ENCODE results near the gene GALNT5. TPM values are rescaled to one million over a fixed set of nuclear protein-coding genes. Genes with fewer than 3 reads are reported as not detected.

Gene GALNT5
- total RNA-seq, 2 donors from 2014 or later = not detected

DNA sequence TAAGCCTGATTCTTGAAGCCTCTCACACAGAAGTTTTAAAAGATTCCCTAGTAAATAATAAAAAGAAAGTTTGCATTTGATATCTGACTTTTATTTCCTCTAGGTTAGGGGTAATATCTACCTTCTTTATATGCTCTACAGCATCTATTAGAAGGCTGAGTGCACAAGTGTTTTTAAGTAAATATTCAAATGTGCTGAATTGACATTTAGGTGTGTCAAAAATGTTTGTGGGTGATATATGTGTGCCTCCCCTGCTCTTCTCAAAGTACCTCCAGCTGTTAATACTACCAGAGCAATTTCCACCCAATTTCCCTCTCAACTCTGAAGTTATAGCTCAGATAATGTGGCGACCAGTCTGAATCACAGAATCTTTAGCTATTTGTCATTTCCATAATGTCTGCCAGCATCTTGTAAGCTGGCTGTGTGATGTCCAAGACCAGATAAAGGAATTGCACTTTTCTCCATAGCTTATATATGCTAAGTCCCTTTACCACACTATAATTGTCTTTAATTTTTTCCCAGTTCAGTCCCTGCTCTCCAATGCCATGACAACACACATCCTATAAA is 92.5 kb downstream of the GALNT5 start:
- no peak for ATAC-seq (replicated peaks in 1 of 2)

DNA sequence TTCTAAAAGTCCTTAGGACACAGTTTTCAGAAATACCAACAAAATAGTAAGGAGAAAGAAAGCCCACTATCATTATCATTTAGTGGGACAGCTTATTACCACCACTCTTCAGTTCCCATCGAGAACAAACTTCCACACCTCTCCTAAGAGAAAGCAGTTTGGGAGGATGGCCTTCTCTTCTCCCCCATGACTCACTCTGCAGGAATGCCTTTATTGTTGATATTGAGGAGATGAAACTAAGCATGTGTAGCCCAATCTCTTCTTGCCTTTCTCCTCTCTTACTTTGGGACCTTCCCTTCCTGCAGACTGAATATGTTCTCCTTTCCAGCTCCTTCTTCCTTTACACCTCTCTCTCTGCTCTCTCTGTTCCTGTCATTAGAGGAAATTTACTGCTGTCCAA is 98.1 kb downstream of the GALNT5 start:
- no peak overlapping the region for H3K4me3 Mint-ChIP-seq
- H3K9me3 Mint-ChIP-seq = no peaks in the 10 kb centered on the region
- no peaks in the 10 kb centered on the region for H3K27me3 Mint-ChIP-seq (ENCODE audit: low read depth)
- H3K27ac Mint-ChIP-seq = no peak overlapping the region
- peaks cover 5 to 8% of the 10 kb centered on the region in 2 donors for H3K36me3 Mint-ChIP-seq (ENCODE audit: insufficient read depth in 2 of 2)
- H3K4me1 Mint-ChIP-seq (ENCODE audit: low read depth) = peaks cover 30% of the 10 kb centered on the region
- ATAC-seq (replicated peaks in 1 of 2) = no peak
- no peak for DNase-seq

More for the DNA sequence above, 92.5 kb downstream of the GALNT5 start:
- Mint-ChIP-seq H3K27me3 (ENCODE audit: low read depth) (no peaks in the 10 kb centered on the region), H3K36me3 (ENCODE audit: insufficient read depth in 2 of 2) (peaks cover 4 to 11% of the 10 kb centered on the region in 2 donors), H3K4me1 (ENCODE audit: low read depth) (peaks cover 33% of the 10 kb centered on the region), H3K27ac (no peak overlapping the region), H3K9me3 (peaks cover 0 to 4% of the 10 kb centered on the region in 2 donors), H3K4me3 (no peak overlapping the region)
- DNase-seq = no peak

GRCh38 chr2:157359628-157360027 is 102.1 kb downstream of the GALNT5 start:
- Mint-ChIP-seq H3K4me1 (ENCODE audit: low read depth) (peaks cover 38% of the 10 kb centered on the region), H3K9me3 (peaks cover 10 to 12% of the 10 kb centered on the region in 2 donors), H3K27me3 (ENCODE audit: low read depth) (no peaks in the 10 kb centered on the region), H3K4me3 (no peak overlapping the region), H3K27ac (no peak overlapping the region), H3K36me3 (ENCODE audit: insufficient read depth in 2 of 2) (peaks cover 18 to 32% of the 10 kb centered on the region in 2 donors)
- DNase-seq = no peak
- no peak for ATAC-seq (replicated peaks in 1 of 2)

DNA sequence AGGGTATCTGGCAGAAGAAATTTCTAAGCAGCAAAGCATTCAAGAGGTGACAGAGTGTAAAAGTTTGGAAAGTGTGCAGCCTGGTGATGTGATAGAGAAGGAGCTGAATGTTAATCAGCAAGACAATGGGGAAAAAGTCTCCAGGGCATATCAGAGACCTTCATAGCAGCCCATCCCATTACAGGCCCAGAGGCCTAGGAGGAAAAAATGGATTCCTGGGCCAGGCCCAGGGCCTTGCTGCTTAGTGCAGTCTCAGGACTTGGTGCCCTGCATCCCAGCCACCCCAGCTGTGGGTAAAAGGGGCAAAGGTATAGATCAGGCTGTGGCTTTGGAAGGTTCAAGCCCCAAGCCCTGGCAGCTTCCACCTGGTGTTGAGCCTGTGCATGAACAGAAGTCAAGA is 104.0 kb downstream of the GALNT5 start:
- Mint-ChIP-seq H3K36me3 (ENCODE audit: insufficient read depth in 2 of 2) (peaks cover 18 to 34% of the 10 kb centered on the region in 2 donors), H3K9me3 (peaks cover 10 to 12% of the 10 kb centered on the region in 2 donors), H3K4me1 (ENCODE audit: low read depth) (peaks cover 38% of the 10 kb centered on the region), H3K27ac (no peak overlapping the region), H3K4me3 (no peak overlapping the region), H3K27me3 (ENCODE audit: low read depth) (no peaks in the 10 kb centered on the region)
- DNase-seq (no peak), ATAC-seq (replicated peaks in 1 of 2) (no peak)

- DNase-seq = no peak
- Mint-ChIP-seq H3K4me3 (no peak overlapping the region), H3K27me3 (ENCODE audit: low read depth) (no peaks in the 10 kb centered on the region), H3K27ac (no peak overlapping the region), H3K4me1 (ENCODE audit: low read depth) (peaks cover 37% of the 10 kb centered on the region), H3K9me3 (peaks cover 10 to 12% of the 10 kb centered on the region in 2 donors), H3K36me3 (ENCODE audit: insufficient read depth in 2 of 2) (peaks cover 18 to 34% of the 10 kb centered on the region in 2 donors)
- ATAC-seq (replicated peaks in 1 of 2) = no peak
Observed at GRCh38 chr2:157362627-157363026, 105.1 kb downstream of the GALNT5 start.

DNA sequence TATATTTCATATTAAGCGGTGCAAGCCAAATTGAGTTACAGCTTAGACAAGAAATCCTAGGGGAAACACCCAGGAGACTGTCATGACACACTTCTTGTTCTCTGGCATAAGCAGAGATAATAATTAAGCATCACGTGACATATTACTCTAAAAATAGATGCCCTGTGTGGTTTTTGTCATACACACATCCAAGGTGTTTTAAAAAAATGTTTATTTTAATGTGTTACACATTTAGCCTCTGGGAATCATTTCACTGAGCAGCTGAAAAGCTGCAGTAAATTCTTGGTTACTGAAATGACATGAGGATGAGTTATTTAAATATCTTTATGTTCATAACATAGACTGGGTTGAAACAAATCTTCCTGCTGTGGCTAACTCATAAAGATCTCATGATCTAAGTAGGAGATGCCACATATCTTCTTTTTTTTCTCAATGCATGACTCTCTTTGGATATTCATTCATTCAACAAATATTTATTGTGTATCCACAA is 106.2 kb downstream of the GALNT5 start:
- DNase-seq (no peak), ATAC-seq (replicated peaks in 1 of 2) (peak; percentile 85 to 92)
- H3K4me1 Mint-ChIP-seq (ENCODE audit: low read depth) = peaks cover 37% of the 10 kb centered on the region
- peak overlapping the region; percentile 53 to 85 for H3K4me3 Mint-ChIP-seq
- H3K27me3 Mint-ChIP-seq (ENCODE audit: low read depth) = no peaks in the 10 kb centered on the region
- H3K27ac Mint-ChIP-seq = peak overlapping the region; percentile 85
- H3K36me3 Mint-ChIP-seq (ENCODE audit: insufficient read depth in 2 of 2) = peaks cover 18 to 39% of the 10 kb centered on the region in 2 donors
- peaks cover 10 to 12% of the 10 kb centered on the region in 2 donors for H3K9me3 Mint-ChIP-seq

Other genes with a start within 250 kb of the GALNT5 start
- gene ERMN, start 68.1 kb downstream of the GALNT5 start, total RNA-seq = 1 to 10 TPM; 2.8 to 3.5 TPM
- gene CYTIP, start 186.4 kb downstream of the GALNT5 start, total RNA-seq = 100 to 1,000 TPM; 444 to 460 TPM

Data from activated T-cell treated with anti-CD3 and anti-CD28 coated beads, Interleukin-2, amount 50 U/mL, for 72 hours (primary cell).